CD4-positive, alpha-beta T cell (primary cell): ENCODE results near the gene PHACTR3. TPM values are rescaled to one million over a fixed set of nuclear protein-coding genes. Genes with fewer than 3 reads are reported as not detected.

ENCODE experiments used
- ATAC-seq: fragments of 200-7000 bp; cut with Tn5 transposase; one replicate; pipeline ENCODE4 v1.10.0; 2022; ENCODE audit warnings: mild to moderate bottlenecking; ENCODE audit not compliant: poor library complexity
- CTCF ChIA-PET: fragments of 350-600 bp; sonication (Branson Sonifier 250); formaldehyde crosslinking; loops from one replicate; lab custom pipeline; 2021; ENCODE audit warnings: antibody characterized with exemption, inconsistent platforms; lab: Charles Lee
- POLR2A ChIA-PET: fragments of 350-600 bp; sonication (Branson Sonifier 250); formaldehyde crosslinking; loops from one replicate; lab custom pipeline; 2021; ENCODE audit warnings: antibody characterized with exemption, inconsistent platforms; lab: Charles Lee
- DNase-seq, 14 experiments: peaks; one replicate each; pipeline ENCODE4 v3.0.0-alpha.2; 2013 to 2020; ENCODE audit warnings: mixed read lengths in 2 of 14
- H3K27ac ChIP-seq, 2 donors: one replicate each; pipeline versions ENCODE4 v1.5.1 to v1.7.0; 2013; ENCODE audit warnings: low read length in 2 of 2, low read depth in 1 of 2, mild to moderate bottlenecking in 1 of 2
- H3K27me3 ChIP-seq, 2 experiments: 1 replicate in 1 of 2; 2 replicates in 1 of 2; pipeline versions ENCODE4 v1.6.1 to v1.7.0; 2013; ENCODE audit warnings: low read length in 2 of 2, control low read depth in 1 of 2, mild to moderate bottlenecking in 1 of 2, moderate library complexity in 1 of 2; ENCODE audit not compliant: insufficient read depth in 2 of 2, control insufficient read depth in 1 of 2
- H3K36me3 ChIP-seq: one replicate; pipeline ENCODE4 v1.6.1; 2013; ENCODE audit warnings: low read length, control low read depth; ENCODE audit not compliant: insufficient read depth
- H3K4me1 ChIP-seq: one replicate; pipeline ENCODE4 v1.6.1; 2013; ENCODE audit warnings: low read length, control low read depth; ENCODE audit not compliant: insufficient read depth
- H3K4me3 ChIP-seq: one replicate; pipeline ENCODE4 v1.5.1; 2013; ENCODE audit warnings: mild to moderate bottlenecking, low read length, moderate library complexity
- H3K9me3 ChIP-seq, 2 experiments: 1 replicate in 1 of 2; 2 replicates in 1 of 2; pipeline versions ENCODE4 v1.6.1 to v1.7.0; 2013; ENCODE audit warnings: low read length in 2 of 2, mild to moderate bottlenecking in 2 of 2, control low read depth in 1 of 2, moderate library complexity in 1 of 2; ENCODE audit not compliant: control insufficient read depth in 1 of 2, insufficient read depth in 1 of 2
- H3K27ac Mint-ChIP-seq: one replicate; pipeline ENCODE4 v1.8.0; 2020; ENCODE audit warnings: mixed read lengths
- H3K27me3 Mint-ChIP-seq: one replicate; pipeline ENCODE4 v1.8.0; 2021; ENCODE audit warnings: mixed read lengths
- H3K36me3 Mint-ChIP-seq: one replicate; pipeline ENCODE4 v1.8.0; 2021; ENCODE audit warnings: low read depth, mixed read lengths
- H3K4me1 Mint-ChIP-seq: one replicate; pipeline ENCODE4 v1.8.0; 2021; ENCODE audit warnings: low read depth, mixed read lengths
- H3K4me3 Mint-ChIP-seq: one replicate; pipeline ENCODE4 v1.8.0; 2020; ENCODE audit warnings: mild to moderate bottlenecking, mixed read lengths
- H3K9me3 Mint-ChIP-seq: one replicate; pipeline ENCODE4 v1.8.0; 2020; ENCODE audit warnings: mixed read lengths
- CTCF ChIP-seq: fragments of 200-600 bp; IDR thresholded peaks from one replicate; pipeline ENCODE4 v1.8.0; 2022; ENCODE audit warnings: antibody characterized with exemption, mild to moderate bottlenecking
- intact Hi-C, 2 experiments: fragments of 100-400 bp; cut with DNase I in 1 of 2; cut with micrococcal nuclease in 1 of 2; formaldehyde crosslinking; loops; one replicate each; pipeline versions ENCODE4 v1.15.1 to v1.9.0; 2023 to 2025; cut with DNase I, micrococcal nuclease
- total RNA-seq, 174 experiments: library from RNA in 2 of 174; stranded (reverse) in 2 of 174; gene quantifications; one replicate each; pipeline ENCODE4 v1.2.3 and lab custom pipeline; 2021 to 2026

The PHACTR3 gene
- total RNA-seq, 2 experiments from 2014 or later = not detected

- H3K36me3 ChIP-seq = no peaks in the 10 kb centered on the region
- Mint-ChIP-seq H3K4me3 (no peak overlapping the region), H3K4me1 (no peaks in the 10 kb centered on the region), H3K36me3 (no peaks in the 10 kb centered on the region), H3K9me3 (peaks cover under 1% of the 10 kb centered on the region), H3K27ac (no peak overlapping the region), H3K27me3 (peaks cover 3% of the 10 kb centered on the region)
- ChIA-PET POLR2A (no interaction called here), CTCF (no interaction called here)
- H3K4me1 ChIP-seq = no peaks in the 10 kb centered on the region
- no peak overlapping the region for H3K4me3 ChIP-seq
- no peak overlapping the region for H3K27ac ChIP-seq
- DNase-seq = peak in 1 of 14 experiments; percentile 11
- H3K27me3 ChIP-seq = no peaks in the 10 kb centered on the region
- peaks cover 0 to 21% of the 10 kb centered on the region in 2 experiments for H3K9me3 ChIP-seq
- intact Hi-C loops = no loop called here
- TF ChIP-seq CTCF = no peak
- no peak for ATAC-seq
Measured at GRCh38 chr20:59772373-59772705, 168.0 kb downstream of the PHACTR3 start.

- Mint-ChIP-seq H3K9me3 (no peaks in the 10 kb centered on the region), H3K27ac (no peak overlapping the region), H3K27me3 (peaks cover 5% of the 10 kb centered on the region), H3K36me3 (no peaks in the 10 kb centered on the region), H3K4me1 (no peaks in the 10 kb centered on the region), H3K4me3 (no peak overlapping the region)
- no peak overlapping the region for H3K27ac ChIP-seq
- no peaks in the 10 kb centered on the region for H3K4me1 ChIP-seq
- DNase-seq = peak in 1 of 14 experiments; percentile 23
- no peak for TF ChIP-seq CTCF
- no peaks in the 10 kb centered on the region for H3K27me3 ChIP-seq
- H3K9me3 ChIP-seq = peaks cover 0 to 15% of the 10 kb centered on the region in 2 experiments
- CTCF ChIA-PET = no interaction called here
- POLR2A ChIA-PET = no interaction called here
- intact Hi-C loops = no loop called here
- H3K4me3 ChIP-seq = no peak overlapping the region
- ATAC-seq = no peak
- H3K36me3 ChIP-seq = no peaks in the 10 kb centered on the region
Measured at GRCh38 chr20:59772931-59773913, 168.9 kb downstream of the PHACTR3 start.

- H3K4me3 ChIP-seq = no peak overlapping the region
- peaks cover 0 to 15% of the 10 kb centered on the region in 2 experiments for H3K9me3 ChIP-seq
- no peak for ATAC-seq
- peaks cover 5% of the 10 kb centered on the region for H3K27me3 Mint-ChIP-seq
- intact Hi-C loops = no loop called here
- DNase-seq = peak in 1 of 14 experiments; percentile 6
- TF ChIP-seq CTCF = no peak
- H3K4me3 Mint-ChIP-seq = no peak overlapping the region
- no peak overlapping the region for H3K27ac ChIP-seq
- CTCF ChIA-PET = no interaction called here
- H3K36me3 Mint-ChIP-seq = no peaks in the 10 kb centered on the region
- no peaks in the 10 kb centered on the region for H3K36me3 ChIP-seq
- no peaks in the 10 kb centered on the region for H3K9me3 Mint-ChIP-seq
- POLR2A ChIA-PET = no interaction called here
- H3K27ac Mint-ChIP-seq = no peak overlapping the region
- no peaks in the 10 kb centered on the region for H3K4me1 ChIP-seq
- no peaks in the 10 kb centered on the region for H3K4me1 Mint-ChIP-seq
- no peaks in the 10 kb centered on the region for H3K27me3 ChIP-seq
Measured at GRCh38 chr20:59774204-59774641, 169.9 kb downstream of the PHACTR3 start.
